Large intestine (tissue), 3 donors: ENCODE results near the gene EHMT1. TPM values are rescaled to one million over a fixed set of nuclear protein-coding genes. Genes with fewer than 3 reads are reported as not detected.
"Not testable (repeated sequence)": the region's sequence is repeated elsewhere in the genome, so short reads cannot be mapped to it uniquely, and the experiment has no call there.

Experiments
- DNase-seq, 2 donors: peaks; one replicate each; pipeline versions ENCODE4 v3.0.0 to v3.0.0-alpha.2; 2013
- H3K27ac ChIP-seq: one replicate; pipeline ENCODE4 v1.5.1; 2013; ENCODE audit warnings: low read length
- H3K27me3 ChIP-seq: 2 replicates; pipeline ENCODE4 v1.6.1; 2013; ENCODE audit warnings: low read length; ENCODE audit not compliant: control insufficient read depth, insufficient read depth
- H3K36me3 ChIP-seq: 2 replicates; pipeline ENCODE4 v1.6.1; 2013; ENCODE audit warnings: low read length; ENCODE audit not compliant: control insufficient read depth, insufficient read depth
- H3K4me1 ChIP-seq: one replicate; pipeline ENCODE4 v1.6.1; 2013; ENCODE audit warnings: low read length; ENCODE audit not compliant: control insufficient read depth, insufficient read depth
- H3K4me3 ChIP-seq: one replicate; pipeline ENCODE4 v1.5.1; 2013; ENCODE audit warnings: low read length
- H3K9me3 ChIP-seq: one replicate; pipeline ENCODE4 v1.6.1; 2013; ENCODE audit warnings: mild to moderate bottlenecking, low read depth, low read length, moderate library complexity; ENCODE audit not compliant: control insufficient read depth
- WGBS: methylation state at CpG from one replicate; pipeline ENCODE4 v1.1.5; 2013; ENCODE audit warnings: low lambda C conversion rate; ENCODE audit not compliant: insufficient coverage; 5-methylcytosine and 5-hydroxymethylcytosine counted together
- polyA plus RNA-seq: library from polyadenylated mRNA; unstranded; fragments of 120-200 nt; gene quantifications from one replicate; pipeline ENCODE4 v1.2.1, GENCODE V29; 2013

Gene EHMT1
- polyA plus RNA-seq, 1 donor = 38.7 TPM

- Histone ChIP-seq H3K36me3 (peaks cover 2% of the 10 kb centered on the region), H3K27me3 (no peaks in the 10 kb centered on the region), H3K4me3 (no peak overlapping the region), H3K4me1 (no peaks in the 10 kb centered on the region), H3K9me3 (peaks cover 10% of the 10 kb centered on the region), H3K27ac (no peak overlapping the region)
- WGBS = no CpG with 5 or more reads among the region's 10 CpGs
- DNase-seq = no peak
Observed at GRCh38 chr9:137705906-137706305, 87.1 kb downstream of the EHMT1 start.

- Histone ChIP-seq H3K9me3 (peaks cover 7% of the 10 kb centered on the region), H3K4me3 (no peak overlapping the region), H3K27me3 (no peaks in the 10 kb centered on the region), H3K4me1 (no peaks in the 10 kb centered on the region), H3K27ac (no peak overlapping the region), H3K36me3 (peaks cover 15% of the 10 kb centered on the region)
- DNase-seq = no peak
- WGBS = 100% methylated on average over 1 of the region's 6 CpGs
Observed at GRCh38 chr9:137707361-137707760, 88.6 kb downstream of the EHMT1 start.

- Histone ChIP-seq H3K27ac (no peak overlapping the region), H3K4me1 (no peaks in the 10 kb centered on the region), H3K36me3 (peaks cover 13% of the 10 kb centered on the region), H3K4me3 (no peak overlapping the region), H3K9me3 (no peaks in the 10 kb centered on the region), H3K27me3 (no peaks in the 10 kb centered on the region)
- DNase-seq = no peak
- WGBS = no CpG with 5 or more reads among the region's 11 CpGs
Observed at GRCh38 chr9:137708590-137709284, 89.9 kb downstream of the EHMT1 start.

- WGBS = no CpG with 5 or more reads among the region's 14 CpGs
- no peaks in the 10 kb centered on the region for H3K27me3 ChIP-seq
- no peak overlapping the region for H3K4me3 ChIP-seq
- H3K9me3 ChIP-seq = peaks cover 6% of the 10 kb centered on the region
- no peak overlapping the region for H3K27ac ChIP-seq
- DNase-seq = no peak
- no peaks in the 10 kb centered on the region for H3K4me1 ChIP-seq
- peaks cover 13% of the 10 kb centered on the region for H3K36me3 ChIP-seq
Observed at GRCh38 chr9:137709411-137710101, 90.8 kb downstream of the EHMT1 start.

- H3K4me3 ChIP-seq = no peak overlapping the region
- no peak for DNase-seq
- no peaks in the 10 kb centered on the region for H3K27me3 ChIP-seq
- no CpG with 5 or more reads among the region's 12 CpGs for WGBS
- peaks cover 20% of the 10 kb centered on the region for H3K36me3 ChIP-seq
- peaks cover 6% of the 10 kb centered on the region for H3K9me3 ChIP-seq
- H3K4me1 ChIP-seq = no peaks in the 10 kb centered on the region
- no peak overlapping the region for H3K27ac ChIP-seq
Observed at GRCh38 chr9:137710704-137711103, 91.9 kb downstream of the EHMT1 start.

GRCh38 chr9:137711678-137712105 lies 92.9 kb downstream of the EHMT1 start:
- Histone ChIP-seq H3K27ac (no peak overlapping the region), H3K27me3 (no peaks in the 10 kb centered on the region), H3K36me3 (peaks cover 23% of the 10 kb centered on the region), H3K9me3 (peaks cover 6% of the 10 kb centered on the region), H3K4me1 (no peaks in the 10 kb centered on the region), H3K4me3 (no peak overlapping the region)
- DNase-seq = no peak
- WGBS = 100% methylated on average over 1 of the region's 18 CpGs

GRCh38 chr9:137715321-137715720 lies 96.5 kb downstream of the EHMT1 start:
- Histone ChIP-seq H3K36me3 (peaks cover 44% of the 10 kb centered on the region), H3K27ac (no peak overlapping the region)

GRCh38 chr9:137715866-137716693 lies 97.3 kb downstream of the EHMT1 start:
- H3K9me3 ChIP-seq = peaks cover 17% of the 10 kb centered on the region
- not testable (repeated sequence) for H3K4me3 ChIP-seq, H3K4me1 ChIP-seq, H3K27me3 ChIP-seq, DNase-seq, H3K27ac ChIP-seq
- H3K36me3 ChIP-seq = peaks cover 47% of the 10 kb centered on the region
- 100% methylated on average over 2 of the region's 7 CpGs for WGBS

More at GRCh38 chr9:137715321-137715720, 96.5 kb downstream of the EHMT1 start:
- no peaks in the 10 kb centered on the region for H3K27me3 ChIP-seq
- peaks cover 17% of the 10 kb centered on the region for H3K9me3 ChIP-seq
- WGBS = 100% methylated on average over 2 of the region's 12 CpGs
- no peak for DNase-seq
- H3K4me3 ChIP-seq = no peak overlapping the region
- H3K4me1 ChIP-seq = no peaks in the 10 kb centered on the region

GRCh38 chr9:137716694-137717287 lies 98.0 kb downstream of the EHMT1 start:
- Histone ChIP-seq H3K4me1 (no peaks in the 10 kb centered on the region), H3K9me3 (peaks cover 17% of the 10 kb centered on the region), H3K27me3 (no peaks in the 10 kb centered on the region), H3K27ac (no peak overlapping the region), H3K36me3 (peaks cover 41% of the 10 kb centered on the region), H3K4me3 (no peak overlapping the region)
- no peak for DNase-seq
- WGBS = 100% methylated on average over 2 of the region's 25 CpGs

GRCh38 chr9:137717776-137718327 lies 99.0 kb downstream of the EHMT1 start:
- peaks cover 35% of the 10 kb centered on the region for H3K36me3 ChIP-seq
- 100% methylated on average over 1 of the region's 28 CpGs for WGBS

More at GRCh38 chr9:137717776-137718327, 99.0 kb downstream of the EHMT1 start:
- Histone ChIP-seq H3K27me3 (no peaks in the 10 kb centered on the region), H3K4me1 (no peaks in the 10 kb centered on the region), H3K9me3 (peaks cover 17% of the 10 kb centered on the region), H3K27ac (no peak overlapping the region), H3K4me3 (no peak overlapping the region)
- no peak for DNase-seq
